H4 (cell line): Measurements from ENCODE around the gene CLEC16A. TPM values are rescaled to one million over a fixed set of nuclear protein-coding genes. Genes with fewer than 3 reads are reported as not detected.
"Not testable (repeated sequence)": the region's sequence is repeated elsewhere in the genome, so short reads cannot be mapped to it uniquely, and the experiment has no call there.

Experiments
- DNase-seq: peaks from one replicate; pipeline ENCODE4 v3.0.0-alpha.2; 2015; ENCODE audit warnings: low spot score
- total RNA-seq: library from RNA; depleted of rRNA; stranded (reverse); fragments of >200 nt; shearing (Covaris generic); gene quantifications from 2 replicates; pipeline ENCODE4 v1.2.3, GENCODE V29; 2014

Gene CLEC16A
- total RNA-seq, 1 experiment from 2014 or later, result 7.2 TPM

- not testable (repeated sequence) for DNase-seq
Measured at GRCh38 chr16:10925285-10925684, 19.1 kb upstream of the CLEC16A start.

GRCh38 chr16:10926094-10926493 lies 18.3 kb upstream of the CLEC16A start:
- no peak for DNase-seq

GRCh38 chr16:10926867-10927266 lies 17.5 kb upstream of the CLEC16A start:
- DNase-seq, result no peak

GRCh38 chr16:10927497-10928112 lies 16.8 kb upstream of the CLEC16A start:
- DNase-seq, result no peak

- not testable (repeated sequence) for DNase-seq
Measured at GRCh38 chr16:10929097-10929496, 15.3 kb upstream of the CLEC16A start.

GRCh38 chr16:10929853-10930754 lies 14.3 kb upstream of the CLEC16A start:
- DNase-seq, result no peak

GRCh38 chr16:10930755-10931093 lies 13.6 kb upstream of the CLEC16A start:
- DNase-seq, result no peak

GRCh38 chr16:10931134-10931533 lies 13.2 kb upstream of the CLEC16A start:
- DNase-seq, result no peak

- DNase-seq, result no peak
Measured at GRCh38 chr16:10931977-10932632, 12.3 kb upstream of the CLEC16A start.

GRCh38 chr16:10932959-10933710 lies 11.2 kb upstream of the CLEC16A start:
- no peak for DNase-seq

- DNase-seq, result no peak
Measured at GRCh38 chr16:10933865-10934264, 10.5 kb upstream of the CLEC16A start.

GRCh38 chr16:10934325-10935107 lies 9.8 kb upstream of the CLEC16A start:
- no peak for DNase-seq

- no peak for DNase-seq
Measured at GRCh38 chr16:10935226-10935915, 9.0 kb upstream of the CLEC16A start.

- no peak for DNase-seq
Measured at GRCh38 chr16:10936272-10936984, 7.9 kb upstream of the CLEC16A start.

GRCh38 chr16:10937068-10937859 lies 7.1 kb upstream of the CLEC16A start:
- DNase-seq, result no peak

GRCh38 chr16:10938321-10938720 lies 6.0 kb upstream of the CLEC16A start:
- no peak for DNase-seq

- no peak for DNase-seq
Measured at GRCh38 chr16:10938796-10939648, 5.3 kb upstream of the CLEC16A start.

GRCh38 chr16:10939649-10940234 lies 4.6 kb upstream of the CLEC16A start:
- DNase-seq, result no peak
